Gastrocnemius medialis (tissue), 4 donors: ENCODE data around the gene MEOX1.

Experiments used
- POLR2A ChIP-seq, 2 donors: fragments of 450-650 bp; IDR thresholded peaks; one replicate each; pipeline ENCODE4 v1.6.1; 2017; ENCODE audit warnings: antibody characterized with exemption in 2 of 2, mild to moderate bottlenecking in 2 of 2, moderate library complexity in 2 of 2
- TF ChIP-seq, protein P1 (sequence below), 5 experiments: fragments of 450-650 bp in 3 of 5; fragments of 200-600 bp in 2 of 5; sonication (generic) in 2 of 5; IDR thresholded peaks in 4 of 5; conservative IDR thresholded peaks in 1 of 5; 1 replicate in 4 of 5; 2 replicates in 1 of 5; pipeline ENCODE4 v1.5.1; 2016 to 2019; ENCODE audit warnings: antibody characterized with exemption in 5 of 5, mild to moderate bottlenecking in 3 of 5, moderate library complexity in 3 of 5

DNA sequence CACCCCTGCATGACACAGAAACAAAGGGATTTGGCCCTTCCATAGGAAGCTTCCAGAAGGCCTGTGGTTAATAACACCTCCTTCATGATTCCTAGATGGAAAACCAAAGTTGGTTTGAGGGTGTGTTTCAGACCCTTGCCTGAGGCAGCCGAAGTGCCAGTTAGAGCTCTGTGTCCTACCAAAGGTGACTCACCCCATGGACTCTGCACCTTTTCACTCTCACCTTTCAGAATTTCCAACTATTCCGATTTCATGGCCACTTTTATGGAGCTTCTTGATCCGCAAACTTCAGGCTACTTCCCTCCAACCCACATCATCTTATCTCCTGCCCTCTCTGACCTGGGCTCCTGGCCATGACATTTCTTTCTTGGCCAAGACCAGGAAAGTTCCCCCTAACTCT, 49.2 kb downstream of the MEOX1 start:
- no peak for TF ChIP-seq POLR2A (IDR thresholded peaks at IDR 0.05)
- TF ChIP-seq, protein P1, sequence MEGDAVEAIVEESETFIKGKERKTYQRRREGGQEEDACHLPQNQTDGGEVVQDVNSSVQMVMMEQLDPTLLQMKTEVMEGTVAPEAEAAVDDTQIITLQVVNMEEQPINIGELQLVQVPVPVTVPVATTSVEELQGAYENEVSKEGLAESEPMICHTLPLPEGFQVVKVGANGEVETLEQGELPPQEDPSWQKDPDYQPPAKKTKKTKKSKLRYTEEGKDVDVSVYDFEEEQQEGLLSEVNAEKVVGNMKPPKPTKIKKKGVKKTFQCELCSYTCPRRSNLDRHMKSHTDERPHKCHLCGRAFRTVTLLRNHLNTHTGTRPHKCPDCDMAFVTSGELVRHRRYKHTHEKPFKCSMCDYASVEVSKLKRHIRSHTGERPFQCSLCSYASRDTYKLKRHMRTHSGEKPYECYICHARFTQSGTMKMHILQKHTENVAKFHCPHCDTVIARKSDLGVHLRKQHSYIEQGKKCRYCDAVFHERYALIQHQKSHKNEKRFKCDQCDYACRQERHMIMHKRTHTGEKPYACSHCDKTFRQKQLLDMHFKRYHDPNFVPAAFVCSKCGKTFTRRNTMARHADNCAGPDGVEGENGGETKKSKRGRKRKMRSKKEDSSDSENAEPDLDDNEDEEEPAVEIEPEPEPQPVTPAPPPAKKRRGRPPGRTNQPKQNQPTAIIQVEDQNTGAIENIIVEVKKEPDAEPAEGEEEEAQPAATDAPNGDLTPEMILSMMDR (IDR thresholded peaks at IDR 0.05 in 4 of 5, conservative IDR thresholded peaks at IDR 0.05 in 1 of 5) = no peak
